HCT116 (cell line): ENCODE measurements around the gene IRF4. TPM values are rescaled to one million over a fixed set of nuclear protein-coding genes. Genes with fewer than 3 reads are reported as not detected.

Experiments
- ATAC-seq: fragments of 200-7000 bp; cut with Tn5 transposase; 2 replicates; pipeline ENCODE4 v1.9.1; 2020; ENCODE audit warnings: mild to moderate bottlenecking, moderate library complexity
- BruUV-seq: library from RNA; stranded (reverse); fragments of 400-500 nt; replicated peaks from 2 replicates; lab custom pipeline; 2021; lab: Mats Ljungman, UMichigan
- CTCF ChIA-PET: fragments of 300-600 bp; sonication (Branson Sonifier 250); formaldehyde crosslinking; loops from one replicate; lab custom pipeline; 2021; ENCODE audit warnings: antibody characterized with exemption; lab: Charles Lee
- POLR2A ChIA-PET: fragments of 300-600, 350-600 bp; sonication (Branson Sonifier 250); formaldehyde crosslinking; loops from one replicate; lab custom pipeline; 2021; ENCODE audit warnings: antibody characterized with exemption; lab: Charles Lee
- RAD21 ChIA-PET, 2 experiments: fragments of 300-600 bp; sonication (Branson Sonifier 250); formaldehyde crosslinking; loops; one replicate each; lab custom pipeline; 2023; ENCODE audit warnings: low total read pairs in 2 of 2; ENCODE audit not compliant: uncharacterized antibody in 2 of 2, unreplicated experiment in 2 of 2, low non-redundant PET in 1 of 2; lab: Charles Lee
- DNase-seq: peaks from one replicate; pipeline ENCODE4 v3.0.0-alpha.2; 2010; ENCODE audit warnings: low read depth, low spot score
- H2AFZ ChIP-seq: fragments of 200-600 bp; shearing (Covaris generic), sonication (generic); 2 replicates; pipeline ENCODE4 v1.6.1; 2017; ENCODE audit warnings: low read depth, mixed run types, mixed read lengths, antibody characterized with exemption, low read length; ENCODE audit not compliant: poor library complexity, severe bottlenecking
- H3K27ac ChIP-seq: 2 replicates; pipeline ENCODE4 v1.5.1; 2012; ENCODE audit warnings: low read depth, low read length
- H3K27me3 ChIP-seq: fragments of 200-600 bp; sonication (generic); 2 replicates; pipeline ENCODE4 v1.6.1; 2016; ENCODE audit warnings: mixed run types, low read length, mixed read lengths; ENCODE audit not compliant: insufficient read depth
- H3K36me3 ChIP-seq, 2 experiments: fragments of 200-500 bp in 1 of 2; fragments of 200-600 bp in 1 of 2; sonication (Bioruptor generic) in 1 of 2; sonication (generic) in 1 of 2; 2 replicates each; pipeline versions ENCODE4 v1.5.1 to v1.6.1; 2014 to 2016; ENCODE audit warnings: low read length in 2 of 2, inconsistent platforms in 1 of 2, mixed read lengths in 1 of 2, mixed run types in 1 of 2; ENCODE audit not compliant: insufficient read depth in 2 of 2, control insufficient read depth in 1 of 2
- H3K4me1 ChIP-seq, 2 experiments: fragments of 200-600 bp in 1 of 2; sonication (generic) in 1 of 2; 2 replicates each; pipeline versions ENCODE4 v1.5.1 to v1.6.1; 2012 to 2017; ENCODE audit warnings: low read length in 2 of 2, inconsistent platforms in 1 of 2, mild to moderate bottlenecking in 1 of 2, mixed read lengths in 1 of 2, mixed run types in 1 of 2, moderate library complexity in 1 of 2; ENCODE audit not compliant: insufficient read depth in 2 of 2, control insufficient read depth in 1 of 2
- H3K4me2 ChIP-seq: fragments of 200-600 bp; sonication (generic); 2 replicates; pipeline ENCODE4 v1.6.1; 2017; ENCODE audit warnings: mixed run types, low read length, mixed read lengths
- H3K4me3 ChIP-seq, 2 experiments: fragments of 200-600 bp in 1 of 2; sonication (generic) in 1 of 2; replicated peaks in 1 of 2; 2 replicates each; pipeline ENCODE4 v1.5.1; 2011 to 2016; ENCODE audit warnings: low read length in 2 of 2, control low read depth in 1 of 2, low read depth in 1 of 2, mild to moderate bottlenecking in 1 of 2, mixed read lengths in 1 of 2, mixed run types in 1 of 2
- H3K79me2 ChIP-seq: fragments of 200-600 bp; sonication (generic); 2 replicates; pipeline ENCODE4 v1.6.1; 2017; ENCODE audit warnings: mild to moderate bottlenecking, mixed run types, low read length, moderate library complexity, mixed read lengths; ENCODE audit not compliant: insufficient read depth
- H3K9ac ChIP-seq: fragments of 200-600 bp; sonication (generic); 2 replicates; pipeline ENCODE4 v1.6.1; 2016; ENCODE audit warnings: low read length, mixed read lengths
- H3K9me2 ChIP-seq: fragments of 200-600 bp; sonication (generic), shearing (Covaris generic); 2 replicates; pipeline ENCODE4 v1.6.1; 2017; ENCODE audit warnings: mixed run types, mild to moderate bottlenecking, moderate library complexity; ENCODE audit not compliant: insufficient read depth
- H3K9me3 ChIP-seq, 2 experiments: fragments of 200-500 bp in 1 of 2; fragments of 200-600 bp in 1 of 2; sonication (Bioruptor generic) in 1 of 2; sonication (generic) in 1 of 2; 2 replicates each; pipeline ENCODE4 v1.6.1; 2014 to 2017; ENCODE audit warnings: low read length in 2 of 2, mixed read lengths in 2 of 2, inconsistent platforms in 1 of 2, low read depth in 1 of 2, mild to moderate bottlenecking in 1 of 2, mixed run types in 1 of 2, moderate library complexity in 1 of 2; ENCODE audit not compliant: control insufficient read depth in 1 of 2, insufficient read depth in 1 of 2
- H4K20me1 ChIP-seq: fragments of 200-600 bp; sonication (generic), shearing (Covaris generic); 2 replicates; pipeline ENCODE4 v1.6.1; 2017; ENCODE audit warnings: mixed run types, mild to moderate bottlenecking, moderate library complexity; ENCODE audit not compliant: insufficient read depth
- CEBPB ChIP-seq: IDR thresholded peaks from 2 replicates; pipeline ENCODE4 v1.6.1; 2012; ENCODE audit warnings: low read depth
- EZH2 ChIP-seq: fragments of 200-600 bp; sonication (generic); IDR thresholded peaks from 2 replicates; pipeline ENCODE4 v1.6.1; 2017; ENCODE audit warnings: antibody characterized with exemption, mixed run types
- EZH2phosphoT487 ChIP-seq: fragments of 200-600 bp; IDR thresholded peaks from 2 replicates; pipeline ENCODE4 v1.6.1; 2018; ENCODE audit warnings: antibody characterized with exemption, borderline replicate concordance
- SRF ChIP-seq: IDR thresholded peaks from 2 replicates; pipeline ENCODE4 v1.6.1; 2012; ENCODE audit warnings: low read depth
- ZFX ChIP-seq: fragments of 450-650 bp; IDR thresholded peaks from 2 replicates; pipeline ENCODE4 v1.6.1; 2017
- intact Hi-C: fragments of 100-400 bp; cut with micrococcal nuclease; formaldehyde crosslinking; loops from 2 replicates; pipeline ENCODE4 v1.10.0; 2022
- total RNA-seq: library from RNA; stranded (reverse); gene quantifications from one replicate; pipeline ENCODE4 v1.2.1, GENCODE V29; 2021; ENCODE audit not compliant: unreplicated experiment
- TF ChIP-seq, protein P1 (sequence below): IDR thresholded peaks from 2 replicates; pipeline ENCODE4 v1.6.1; 2012; ENCODE audit warnings: low read depth
- TF ChIP-seq, protein P2 (sequence below): IDR thresholded peaks from 2 replicates; pipeline ENCODE4 v1.6.1; 2011; ENCODE audit warnings: mild to moderate bottlenecking, low read length, moderate library complexity; ENCODE audit not compliant: insufficient replicate concordance; ENCODE audit errors: extremely low read depth

The IRF4 gene
- total RNA-seq, 1 experiment from 2014 or later, result 1.2 TPM

DNA sequence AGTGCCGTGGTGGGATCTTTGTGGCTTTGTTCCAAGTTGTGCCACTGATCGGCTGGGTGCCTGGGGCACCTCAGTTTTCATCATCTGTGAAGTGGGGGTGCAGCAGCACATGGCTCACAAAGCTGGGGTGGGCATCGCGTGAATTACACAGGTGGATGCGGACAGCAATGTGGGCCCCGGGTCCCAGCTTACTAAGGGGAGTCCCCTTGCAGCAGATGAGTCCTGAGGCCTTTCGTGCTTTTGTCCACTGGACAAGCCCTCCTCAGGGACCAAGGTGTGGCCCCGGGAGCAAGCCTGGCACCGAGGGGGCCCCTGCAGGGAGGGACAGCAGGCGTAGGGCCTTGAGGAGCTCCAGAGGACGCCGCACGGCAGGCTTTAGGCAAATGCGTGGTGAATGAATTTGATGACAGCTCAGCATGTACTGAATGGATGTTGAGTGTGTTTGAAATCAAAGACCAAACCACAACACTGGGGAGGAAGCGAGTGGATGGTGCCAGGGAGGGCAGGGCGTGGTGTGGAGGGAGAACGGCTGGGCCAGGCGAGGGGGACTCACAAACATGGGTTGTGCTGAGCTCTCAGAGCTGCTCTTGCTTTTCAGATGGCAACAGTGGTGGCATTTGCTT, 53.2 kb downstream of the IRF4 start:
- no peak overlapping the region for H3K27ac ChIP-seq
- POLR2A ChIA-PET, result no interaction called here
- TF ChIP-seq EZH2 (no peak), ZFX (no peak), SRF (no peak), EZH2phosphoT487 (no peak), CEBPB (no peak)
- TF ChIP-seq, protein P1, sequence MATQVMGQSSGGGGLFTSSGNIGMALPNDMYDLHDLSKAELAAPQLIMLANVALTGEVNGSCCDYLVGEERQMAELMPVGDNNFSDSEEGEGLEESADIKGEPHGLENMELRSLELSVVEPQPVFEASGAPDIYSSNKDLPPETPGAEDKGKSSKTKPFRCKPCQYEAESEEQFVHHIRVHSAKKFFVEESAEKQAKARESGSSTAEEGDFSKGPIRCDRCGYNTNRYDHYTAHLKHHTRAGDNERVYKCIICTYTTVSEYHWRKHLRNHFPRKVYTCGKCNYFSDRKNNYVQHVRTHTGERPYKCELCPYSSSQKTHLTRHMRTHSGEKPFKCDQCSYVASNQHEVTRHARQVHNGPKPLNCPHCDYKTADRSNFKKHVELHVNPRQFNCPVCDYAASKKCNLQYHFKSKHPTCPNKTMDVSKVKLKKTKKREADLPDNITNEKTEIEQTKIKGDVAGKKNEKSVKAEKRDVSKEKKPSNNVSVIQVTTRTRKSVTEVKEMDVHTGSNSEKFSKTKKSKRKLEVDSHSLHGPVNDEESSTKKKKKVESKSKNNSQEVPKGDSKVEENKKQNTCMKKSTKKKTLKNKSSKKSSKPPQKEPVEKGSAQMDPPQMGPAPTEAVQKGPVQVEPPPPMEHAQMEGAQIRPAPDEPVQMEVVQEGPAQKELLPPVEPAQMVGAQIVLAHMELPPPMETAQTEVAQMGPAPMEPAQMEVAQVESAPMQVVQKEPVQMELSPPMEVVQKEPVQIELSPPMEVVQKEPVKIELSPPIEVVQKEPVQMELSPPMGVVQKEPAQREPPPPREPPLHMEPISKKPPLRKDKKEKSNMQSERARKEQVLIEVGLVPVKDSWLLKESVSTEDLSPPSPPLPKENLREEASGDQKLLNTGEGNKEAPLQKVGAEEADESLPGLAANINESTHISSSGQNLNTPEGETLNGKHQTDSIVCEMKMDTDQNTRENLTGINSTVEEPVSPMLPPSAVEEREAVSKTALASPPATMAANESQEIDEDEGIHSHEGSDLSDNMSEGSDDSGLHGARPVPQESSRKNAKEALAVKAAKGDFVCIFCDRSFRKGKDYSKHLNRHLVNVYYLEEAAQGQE, result no peak
- TF ChIP-seq, protein P2, sequence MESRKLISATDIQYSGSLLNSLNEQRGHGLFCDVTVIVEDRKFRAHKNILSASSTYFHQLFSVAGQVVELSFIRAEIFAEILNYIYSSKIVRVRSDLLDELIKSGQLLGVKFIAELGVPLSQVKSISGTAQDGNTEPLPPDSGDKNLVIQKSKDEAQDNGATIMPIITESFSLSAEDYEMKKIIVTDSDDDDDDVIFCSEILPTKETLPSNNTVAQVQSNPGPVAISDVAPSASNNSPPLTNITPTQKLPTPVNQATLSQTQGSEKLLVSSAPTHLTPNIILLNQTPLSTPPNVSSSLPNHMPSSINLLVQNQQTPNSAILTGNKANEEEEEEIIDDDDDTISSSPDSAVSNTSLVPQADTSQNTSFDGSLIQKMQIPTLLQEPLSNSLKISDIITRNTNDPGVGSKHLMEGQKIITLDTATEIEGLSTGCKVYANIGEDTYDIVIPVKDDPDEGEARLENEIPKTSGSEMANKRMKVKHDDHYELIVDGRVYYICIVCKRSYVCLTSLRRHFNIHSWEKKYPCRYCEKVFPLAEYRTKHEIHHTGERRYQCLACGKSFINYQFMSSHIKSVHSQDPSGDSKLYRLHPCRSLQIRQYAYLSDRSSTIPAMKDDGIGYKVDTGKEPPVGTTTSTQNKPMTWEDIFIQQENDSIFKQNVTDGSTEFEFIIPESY, result no peak
- TF ChIP-seq, all 23 proteins: peak for 0
- Histone ChIP-seq H3K4me1 (peaks cover 0 to 7% of the 10 kb centered on the region in 2 experiments; a peak in 1 of 4 replicates), H3K9me2 (no peaks in the 10 kb centered on the region), H3K36me3 (no peaks in the 10 kb centered on the region), H3K79me2 (no peaks in the 10 kb centered on the region), H2AFZ (no peak overlapping the region), H3K9ac (no peak overlapping the region), H3K4me2 (no peak overlapping the region), H3K4me3 (no peak overlapping the region), H3K27me3 (no peaks in the 10 kb centered on the region), H3K9me3 (no peaks in the 10 kb centered on the region), H4K20me1 (no peaks in the 10 kb centered on the region)
- RAD21 ChIA-PET, result no interaction called here
- no peak for ATAC-seq
- BruUV-seq, result no TSS peak
- intact Hi-C loops, result no loop called here
- CTCF ChIA-PET, result no interaction called here
- DNase-seq, result no peak
